Neural cell (in vitro differentiated cells): Measurements from ENCODE around the gene MVD.

Experiments
- EP300 ChIP-seq: fragments of 450-650 bp; conservative IDR thresholded peaks from 2 replicates; pipeline ENCODE4 v1.6.1; 2014; ENCODE audit warnings: antibody characterized with exemption, mild to moderate bottlenecking, moderate library complexity; ENCODE audit not compliant: poor library complexity, severe bottlenecking
- EZH2 ChIP-seq: fragments of 200-600, 300-800 bp; shearing (Covaris generic), sonication (generic); IDR thresholded peaks from 2 replicates; pipeline ENCODE4 v1.6.1; 2014; ENCODE audit warnings: antibody characterized with exemption, low read length, borderline replicate concordance, mild to moderate bottlenecking; ENCODE audit not compliant: insufficient read depth, poor library complexity, severe bottlenecking
- RAD21 ChIP-seq: fragments of 450-650 bp; conservative IDR thresholded peaks from 2 replicates; pipeline ENCODE4 v1.6.1; 2014; ENCODE audit warnings: antibody characterized with exemption, mild to moderate bottlenecking, moderate library complexity
- REST ChIP-seq: IDR thresholded peaks from 2 replicates; pipeline ENCODE4 v1.6.1; 2012; ENCODE audit warnings: borderline replicate concordance
- TAF1 ChIP-seq: IDR thresholded peaks from 2 replicates; pipeline ENCODE4 v1.6.1; 2012; ENCODE audit warnings: low read depth
- TF ChIP-seq, protein P1 (sequence below): fragments of 450-650 bp; IDR thresholded peaks from 2 replicates; pipeline ENCODE4 v1.5.1; 2014; ENCODE audit warnings: antibody characterized with exemption, mild to moderate bottlenecking, moderate library complexity; ENCODE audit not compliant: poor library complexity, severe bottlenecking

DNA sequence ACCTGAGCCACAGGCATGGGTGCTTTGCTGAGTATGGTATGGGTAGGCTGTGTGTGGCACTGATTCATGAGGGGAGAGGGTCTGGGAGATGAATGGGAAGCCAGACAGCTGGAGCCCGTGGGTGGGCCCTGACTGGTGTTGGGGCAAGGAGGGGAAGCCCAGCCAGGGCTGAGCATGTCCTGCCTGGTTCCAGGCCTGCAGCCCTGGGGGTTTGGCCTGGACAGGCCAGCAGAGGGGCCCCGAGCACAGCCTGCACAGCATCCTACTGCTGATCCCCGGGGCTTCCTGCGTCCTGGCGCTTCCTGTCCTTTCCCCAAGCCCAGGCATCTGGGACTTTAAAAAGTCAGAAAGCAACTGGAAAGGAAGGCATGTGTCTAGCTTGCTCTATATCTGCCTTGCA lies 4.6 kb upstream of the MVD start:
- TF ChIP-seq, protein P1, sequence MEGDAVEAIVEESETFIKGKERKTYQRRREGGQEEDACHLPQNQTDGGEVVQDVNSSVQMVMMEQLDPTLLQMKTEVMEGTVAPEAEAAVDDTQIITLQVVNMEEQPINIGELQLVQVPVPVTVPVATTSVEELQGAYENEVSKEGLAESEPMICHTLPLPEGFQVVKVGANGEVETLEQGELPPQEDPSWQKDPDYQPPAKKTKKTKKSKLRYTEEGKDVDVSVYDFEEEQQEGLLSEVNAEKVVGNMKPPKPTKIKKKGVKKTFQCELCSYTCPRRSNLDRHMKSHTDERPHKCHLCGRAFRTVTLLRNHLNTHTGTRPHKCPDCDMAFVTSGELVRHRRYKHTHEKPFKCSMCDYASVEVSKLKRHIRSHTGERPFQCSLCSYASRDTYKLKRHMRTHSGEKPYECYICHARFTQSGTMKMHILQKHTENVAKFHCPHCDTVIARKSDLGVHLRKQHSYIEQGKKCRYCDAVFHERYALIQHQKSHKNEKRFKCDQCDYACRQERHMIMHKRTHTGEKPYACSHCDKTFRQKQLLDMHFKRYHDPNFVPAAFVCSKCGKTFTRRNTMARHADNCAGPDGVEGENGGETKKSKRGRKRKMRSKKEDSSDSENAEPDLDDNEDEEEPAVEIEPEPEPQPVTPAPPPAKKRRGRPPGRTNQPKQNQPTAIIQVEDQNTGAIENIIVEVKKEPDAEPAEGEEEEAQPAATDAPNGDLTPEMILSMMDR: no peak
- no peak for TF ChIP-seq EZH2
- no peak for TF ChIP-seq RAD21
- TF ChIP-seq REST: no peak
- no peak for TF ChIP-seq TAF1
- TF ChIP-seq EP300: no peak
